ENCODE measurements around the gene DNLZ.
A peak's percentile ranks its signal among the peaks of the same experiment; 100 is the strongest.
"Not testable (repeated sequence)": the region's sequence is repeated elsewhere in the genome, so short reads cannot be mapped to it uniquely, and the experiment has no call there.

DNLZ gene

DNA sequence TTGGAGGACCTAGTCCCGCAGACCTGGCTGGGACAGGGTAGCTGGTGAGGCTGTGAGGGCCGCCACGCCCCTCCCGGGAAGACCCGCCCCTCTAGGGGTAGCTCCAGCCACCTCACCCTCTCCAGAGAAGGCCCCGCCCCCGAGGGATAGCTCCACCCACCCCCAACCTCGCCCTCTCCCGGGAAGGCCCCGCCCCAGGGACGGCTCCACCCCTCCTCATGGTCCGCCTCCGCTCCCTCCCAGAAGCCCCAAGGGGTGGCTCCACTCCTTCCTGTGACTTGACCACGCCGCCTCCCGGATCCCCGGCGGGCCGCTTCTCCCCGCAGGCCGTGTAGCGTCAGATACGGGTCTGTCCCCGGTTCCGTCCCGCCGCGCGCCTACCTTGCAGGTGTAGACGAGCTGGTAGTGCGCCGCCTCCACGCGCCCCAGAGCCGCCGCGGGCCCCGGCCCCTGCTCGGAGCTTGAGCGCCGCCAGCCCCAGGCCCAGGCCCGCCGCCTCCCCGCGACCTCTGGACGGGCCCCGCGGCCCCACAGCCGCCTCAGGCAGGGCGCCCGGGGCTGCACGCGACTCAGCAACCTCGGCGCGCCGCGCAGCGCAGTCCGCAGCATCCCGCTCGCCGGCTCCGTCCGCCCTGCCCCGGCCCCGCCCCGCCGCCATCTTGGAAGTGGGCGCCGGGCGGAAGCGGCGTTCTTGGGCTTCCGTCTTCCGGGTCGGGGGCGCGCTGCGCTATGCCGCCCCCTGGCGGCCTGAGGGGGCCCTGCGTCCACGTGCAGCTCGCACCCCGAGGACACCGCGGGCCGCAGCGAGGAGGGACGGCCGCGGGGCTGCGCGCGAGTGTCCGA is at the start of gene DNLZ:
Gene DNLZ (minus strand): TSS at position 639 of the 843 bp plus-strand sequence. CDS start 30 bp downstream, at position 609.
- DNase-seq (ENCODE audit: low spot score): peak; percentile 99

DNA sequence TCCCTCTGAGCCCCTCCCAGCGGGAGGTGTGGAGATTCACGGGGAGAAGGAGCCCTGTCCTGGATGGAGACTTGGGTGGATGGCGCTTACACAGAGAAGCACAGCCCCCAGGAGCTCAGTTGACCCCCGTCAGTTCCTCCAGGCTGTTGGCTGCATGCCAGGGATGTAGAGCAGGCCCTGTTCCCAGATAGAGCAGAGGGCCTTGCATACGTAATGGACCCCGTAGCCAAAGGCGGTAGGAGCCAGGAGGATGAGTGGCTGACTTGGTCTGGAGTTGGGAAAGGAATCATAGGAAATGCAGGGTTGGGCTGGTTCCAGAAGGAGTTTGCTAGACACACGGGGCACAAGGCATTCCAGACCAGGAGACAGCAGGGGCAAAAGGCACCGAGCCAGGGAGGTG is 49.4 kb upstream of the DNLZ start:
- no peak for DNase-seq (ENCODE audit: low spot score)

DNA sequence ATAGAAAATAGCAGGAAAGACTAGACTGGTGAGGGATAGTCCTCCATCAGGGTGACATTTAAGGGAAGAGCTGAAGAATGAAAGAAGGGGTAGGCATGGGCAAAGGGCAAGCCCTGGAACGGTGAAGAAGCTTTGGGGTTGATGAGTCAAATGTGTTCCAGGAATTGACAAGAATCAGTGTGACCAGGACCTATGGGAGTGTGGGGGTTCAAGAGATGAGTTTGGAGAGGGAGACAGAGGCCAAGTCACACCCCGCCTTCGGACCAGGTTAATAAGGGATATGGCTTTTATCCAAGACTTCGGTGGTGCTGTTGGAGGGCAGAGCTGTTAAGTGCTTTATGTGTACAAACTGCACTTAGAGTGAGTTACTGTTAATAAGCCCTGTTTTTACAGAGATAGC is 47.8 kb upstream of the DNLZ start:
- DNase-seq (ENCODE audit: low spot score): no peak

DNA sequence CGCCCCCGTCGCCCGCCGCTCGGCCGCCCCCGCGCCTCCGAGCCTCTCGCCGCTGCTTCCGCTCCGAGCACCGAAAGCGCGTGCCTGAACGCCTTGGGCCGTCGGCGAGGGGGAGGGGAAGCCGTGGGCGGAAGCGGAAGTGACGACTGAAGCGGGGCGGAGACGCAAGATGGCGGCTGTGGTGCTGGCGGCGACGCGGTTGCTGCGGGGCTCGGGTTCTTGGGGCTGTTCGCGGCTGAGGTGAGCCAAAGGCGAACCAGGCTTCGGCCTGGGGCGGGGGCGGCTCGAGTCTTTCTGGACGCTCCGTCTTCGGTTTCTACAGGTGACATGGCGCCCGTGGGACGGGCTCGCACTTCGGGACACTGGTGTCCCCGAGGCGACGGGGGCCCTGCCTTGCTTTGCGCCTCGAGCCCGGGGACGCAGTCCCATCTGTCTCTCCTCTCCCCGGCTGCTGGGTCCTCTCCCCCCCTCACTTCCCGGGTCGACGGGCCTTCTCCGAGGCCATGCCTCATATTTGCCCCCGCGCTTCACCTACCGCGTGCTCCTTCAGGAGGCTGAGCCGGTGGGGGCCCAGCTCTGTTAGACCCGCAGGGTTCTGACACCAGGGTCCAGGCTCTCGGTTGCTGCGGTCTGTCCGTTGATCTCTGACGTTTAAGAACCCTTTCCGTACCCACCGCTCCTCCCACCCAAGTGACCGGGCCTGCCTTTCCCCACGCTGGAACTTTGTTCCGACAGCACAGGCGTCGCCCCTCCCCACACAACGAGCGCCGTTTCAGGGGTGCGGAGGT is 47.1 kb upstream of the DNLZ start, which contains the start of the genes ENTR1 and PMPCA:
Gene ENTR1 (minus strand): TSS at position 115 of the 788 bp plus-strand sequence. CDS start 217 bp downstream, outside the sequence.
Gene PMPCA (plus strand): TSS at position 159 of the 788 bp plus-strand sequence. CDS start 11 bp downstream, at position 170.
- peak; percentile 100 for DNase-seq (ENCODE audit: low spot score)

- peak; percentile 70 for DNase-seq (ENCODE audit: low spot score)
Observed at GRCh38 chr9:136409557-136410455, 46.3 kb upstream of the DNLZ start.

- no peak for DNase-seq (ENCODE audit: low spot score)
Observed at GRCh38 chr9:136407911-136408310, 44.4 kb upstream of the DNLZ start.

- not testable (repeated sequence) for DNase-seq (ENCODE audit: low spot score)
Observed at GRCh38 chr9:136407061-136407460, 43.5 kb upstream of the DNLZ start.

DNA sequence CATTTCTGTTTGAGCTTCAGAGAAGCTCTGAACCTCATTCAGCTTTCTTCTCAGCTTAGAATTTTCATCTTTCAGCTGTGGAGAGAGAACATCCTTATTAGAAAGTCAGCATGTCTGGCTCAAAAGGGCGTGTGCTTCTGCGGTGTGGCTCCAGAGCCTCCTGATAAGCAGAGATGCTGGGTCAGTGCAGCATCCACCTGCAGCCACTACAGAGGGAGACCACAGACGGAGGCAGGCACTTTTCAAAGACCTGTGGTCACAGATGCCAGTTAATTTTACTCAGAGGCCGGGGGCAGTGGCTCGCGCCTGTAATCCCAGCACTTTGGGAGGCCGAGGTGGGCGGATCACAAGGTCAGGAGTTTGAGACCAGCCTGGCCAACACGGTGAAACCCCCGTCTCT is 42.4 kb upstream of the DNLZ start:
- DNase-seq (ENCODE audit: low spot score): not testable (repeated sequence)

GRCh38 chr9:136405481-136405880 is 41.9 kb upstream of the DNLZ start:
- DNase-seq (ENCODE audit: low spot score): no peak

DNA sequence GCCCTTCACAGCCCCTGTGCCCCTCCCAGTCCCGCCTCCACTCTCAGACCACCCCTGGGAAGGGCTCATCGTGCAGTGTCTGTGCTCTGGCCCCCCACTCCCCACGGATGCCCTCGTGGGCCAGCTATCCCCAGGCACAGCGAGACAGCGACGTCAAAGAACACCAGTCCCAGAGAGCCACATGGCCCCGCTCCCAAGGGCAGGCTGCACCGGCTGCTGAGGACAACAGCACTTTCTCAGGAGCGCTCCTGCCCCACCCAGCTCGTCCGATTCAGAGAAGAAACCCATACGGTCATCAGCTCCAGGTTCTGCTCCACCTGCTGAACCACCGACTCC is 41.2 kb upstream of the DNLZ start:
- no peak for DNase-seq (ENCODE audit: low spot score)

GRCh38 chr9:136403915-136404800 is 40.6 kb upstream of the DNLZ start:
- no peak for DNase-seq (ENCODE audit: low spot score)

DNA sequence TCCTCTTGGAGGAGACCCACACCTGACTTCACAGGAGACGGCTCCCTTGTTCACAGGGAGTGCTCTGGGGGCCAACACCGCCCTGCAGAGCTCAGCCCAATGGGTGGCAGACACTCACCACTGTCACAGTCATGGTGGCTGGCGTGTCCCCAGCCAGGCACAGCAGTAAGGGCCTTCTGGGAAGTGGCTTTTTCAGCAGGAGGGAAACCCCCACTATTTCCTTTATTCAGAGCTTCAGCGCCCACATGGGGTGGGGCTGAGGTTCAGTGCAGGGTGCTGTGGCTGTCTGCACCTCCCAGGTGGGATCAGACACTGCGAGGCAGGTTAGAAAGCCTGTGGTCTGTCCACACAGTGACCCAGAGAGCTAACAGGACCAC is 40.0 kb upstream of the DNLZ start:
- DNase-seq (ENCODE audit: low spot score): no peak

- no peak for DNase-seq (ENCODE audit: low spot score)
Observed at GRCh38 chr9:136402067-136402466, 38.5 kb upstream of the DNLZ start.

DNA sequence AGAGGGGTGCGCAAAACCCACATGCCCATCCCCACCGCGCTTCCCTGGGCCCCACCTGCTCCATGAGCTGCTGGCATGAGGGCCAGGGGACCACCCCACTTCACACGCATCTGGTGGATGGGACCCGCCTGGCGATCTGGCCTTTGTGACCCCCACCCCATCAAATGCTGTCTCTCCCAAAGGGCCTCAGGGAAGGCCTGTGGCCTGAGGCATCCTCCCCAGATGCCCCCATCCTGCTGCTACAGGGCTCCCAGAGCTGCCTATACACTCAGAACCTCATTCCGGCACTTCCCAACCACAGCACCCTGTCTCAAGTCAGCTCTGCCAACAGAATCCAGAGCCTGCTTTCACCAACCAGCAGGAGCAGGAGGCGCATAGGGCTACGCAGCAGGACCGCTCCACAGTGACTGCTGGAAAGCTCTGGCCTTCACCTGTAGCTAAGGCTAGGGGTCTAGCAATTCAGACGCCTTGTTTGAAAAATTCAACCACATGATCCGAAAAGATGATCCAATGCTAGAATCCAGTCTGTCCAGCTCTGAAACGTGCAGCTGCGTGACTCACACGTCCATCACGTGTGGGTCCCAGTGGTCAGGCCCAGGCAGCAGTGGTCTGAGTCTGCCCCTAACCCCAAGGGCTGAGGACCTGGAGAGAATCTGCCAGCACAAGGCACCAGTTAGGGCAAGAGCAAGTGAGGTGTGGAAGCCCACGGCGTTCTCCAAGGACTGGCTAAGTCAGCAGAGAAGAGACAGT is 37.8 kb upstream of the DNLZ start:
- no peak for DNase-seq (ENCODE audit: low spot score)

- DNase-seq (ENCODE audit: low spot score): peak; percentile 100
Observed at GRCh38 chr9:136400038-136400834, 36.7 kb upstream of the DNLZ start, which contains the start of gene SNAPC4. Gene SNAPC4, minus strand, starts transcription at chr9:136400170. Its CDS starts 1,742 bp downstream, at chr9:136398428.

DNA sequence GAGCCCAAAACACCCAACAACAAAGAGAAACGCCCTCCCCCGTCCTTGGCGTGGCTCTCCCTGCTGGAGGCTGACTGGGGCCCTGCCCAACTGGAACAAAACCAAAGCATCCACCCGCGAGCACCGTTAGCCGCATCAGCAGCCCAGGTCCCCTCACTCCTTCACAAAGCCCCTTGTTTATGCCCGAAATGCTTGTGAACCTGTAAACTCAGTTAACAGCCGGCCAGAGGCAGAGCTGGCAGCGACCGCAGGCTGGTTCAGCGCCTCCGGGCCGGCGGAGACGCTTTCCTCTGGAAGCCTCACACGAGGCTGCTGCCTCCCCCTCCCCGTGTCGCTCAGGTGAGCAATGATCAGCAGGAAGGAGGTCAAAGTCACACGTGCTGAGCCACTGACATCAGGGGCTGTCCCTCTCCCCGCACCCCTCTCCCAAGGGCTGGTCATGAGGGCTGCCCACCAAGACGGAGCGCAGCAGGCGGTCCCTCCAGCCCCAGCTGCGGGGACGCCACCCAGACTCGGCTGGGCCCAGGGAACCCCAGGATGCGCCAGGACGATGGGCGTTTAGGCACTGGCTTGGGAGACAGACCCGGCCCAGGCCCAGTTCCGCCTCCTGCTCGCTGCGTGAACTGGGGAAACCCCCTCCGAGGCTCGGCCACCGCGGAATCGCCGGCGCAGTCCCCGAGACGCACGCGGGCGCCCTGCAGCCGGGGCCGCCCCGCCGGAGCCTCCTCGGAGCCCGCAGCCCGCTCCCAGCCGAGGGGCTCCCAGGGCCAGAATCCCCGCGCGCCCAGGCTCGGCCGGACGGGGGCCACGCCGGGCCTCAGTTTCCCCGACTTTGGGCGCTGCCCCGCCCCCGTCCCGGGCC is 35.9 kb upstream of the DNLZ start:
- peak; percentile 50 for DNase-seq (ENCODE audit: low spot score)

GRCh38 chr9:136398286-136398685 is 34.7 kb upstream of the DNLZ start:
- DNase-seq (ENCODE audit: low spot score): no peak

GRCh38 chr9:136397643-136398042 is 34.1 kb upstream of the DNLZ start:
- no peak for DNase-seq (ENCODE audit: low spot score)

DNA sequence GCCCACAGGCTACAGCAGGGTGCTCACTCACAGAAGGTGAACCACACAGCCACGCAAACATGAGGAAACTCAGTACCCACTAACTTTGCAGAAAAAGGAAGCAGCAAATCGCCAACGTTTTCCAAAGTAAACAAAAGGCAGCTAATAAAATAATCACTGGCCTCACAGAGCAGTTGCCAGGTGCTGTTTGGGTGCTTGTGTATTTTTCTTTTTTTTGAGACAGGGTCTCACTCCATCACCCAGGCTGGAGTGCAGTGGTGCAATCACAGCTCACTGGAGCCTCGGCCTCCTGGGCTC is 32.6 kb upstream of the DNLZ start:
- DNase-seq (ENCODE audit: low spot score): no peak

All from iPS-NIHi11 (cell line).